Skeletal muscle tissue (tissue), 4 donors: ENCODE results near the gene KLHL6. TPM values are rescaled to one million over a fixed set of nuclear protein-coding genes. Genes with fewer than 3 reads are reported as not detected.

Experiments used
- H3K27ac ChIP-seq: one replicate; pipeline ENCODE4 v1.7.0; 2013; ENCODE audit warnings: mild to moderate bottlenecking, low read depth, low read length, inconsistent platforms
- H3K27me3 ChIP-seq, 3 donors: one replicate each; pipeline ENCODE4 v1.7.0; 2013; ENCODE audit warnings: low read length in 3 of 3; ENCODE audit not compliant: control insufficient read depth in 3 of 3, insufficient read depth in 3 of 3
- H3K36me3 ChIP-seq, 3 donors: one replicate each; pipeline ENCODE4 v1.7.0; 2013; ENCODE audit warnings: low read length in 3 of 3; ENCODE audit not compliant: control insufficient read depth in 3 of 3, insufficient read depth in 3 of 3
- H3K4me1 ChIP-seq, 3 donors: one replicate each; pipeline ENCODE4 v1.7.0; 2013; ENCODE audit warnings: low read length in 3 of 3, mild to moderate bottlenecking in 3 of 3; ENCODE audit not compliant: control insufficient read depth in 3 of 3, insufficient read depth in 3 of 3
- H3K4me3 ChIP-seq, 3 donors: one replicate each; pipeline ENCODE4 v1.7.0; 2013; ENCODE audit warnings: low read length in 3 of 3
- H3K9ac ChIP-seq, 3 donors: one replicate each; pipeline ENCODE4 v1.7.0; 2013; ENCODE audit warnings: low read length in 3 of 3, mild to moderate bottlenecking in 3 of 3, moderate library complexity in 2 of 3, low read depth in 1 of 3
- H3K9me3 ChIP-seq, 3 donors: one replicate each; pipeline ENCODE4 v1.7.0; 2013; ENCODE audit warnings: low read length in 3 of 3; ENCODE audit not compliant: control insufficient read depth in 3 of 3
- total RNA-seq: library from RNA; depleted of rRNA; stranded (reverse); fragments of >200 nt; gene quantifications from one replicate; pipeline ENCODE4 v1.2.3, GENCODE V29; 2014
- donor health status: Osteomylitis.

KLHL6 gene
- total RNA-seq = 1.0 TPM

- Histone ChIP-seq H3K4me1 (peaks cover 2 to 7% (median 5%) of the 10 kb centered on the region in 3 donors), H3K9me3 (no peaks in the 10 kb centered on the region), H3K9ac (peak within 1 kb of the TSS in 1 of 3 donors; percentile 25), H3K27ac (peak within 1 kb of the TSS; percentile 39), H3K27me3 (no peaks in the 10 kb centered on the region), H3K4me3 (peak within 1 kb of the TSS in 2 of 3 donors; percentile 8 to 34), H3K36me3 (no peaks in the 10 kb centered on the region)
Observed at GRCh38 chr3:183555541-183556081, at the start of gene KLHL6. TSS of gene KLHL6 (minus strand) at chr3:183555706. CDS start at chr3:183555653, 53 bp downstream.

- no peaks in the 10 kb centered on the region for H3K9me3 ChIP-seq
- no peak overlapping the region for H3K4me3 ChIP-seq
- no peaks in the 10 kb centered on the region for H3K27me3 ChIP-seq
- no peaks in the 10 kb centered on the region for H3K36me3 ChIP-seq
- no peak overlapping the region for H3K9ac ChIP-seq
- no peak overlapping the region for H3K27ac ChIP-seq
- H3K4me1 ChIP-seq = no peaks in the 10 kb centered on the region
Observed at GRCh38 chr3:183597959-183598358, 42.5 kb upstream of the KLHL6 start.

- no peaks in the 10 kb centered on the region for H3K9me3 ChIP-seq
- H3K27me3 ChIP-seq = no peaks in the 10 kb centered on the region
- H3K9ac ChIP-seq = no peak overlapping the region
- H3K4me3 ChIP-seq = no peak overlapping the region
- no peaks in the 10 kb centered on the region for H3K4me1 ChIP-seq
- H3K27ac ChIP-seq = no peak overlapping the region
- H3K36me3 ChIP-seq = no peaks in the 10 kb centered on the region
Observed at GRCh38 chr3:183594636-183595035, 39.1 kb upstream of the KLHL6 start.

- Histone ChIP-seq H3K9me3 (no peaks in the 10 kb centered on the region), H3K27me3 (no peaks in the 10 kb centered on the region), H3K4me1 (no peaks in the 10 kb centered on the region), H3K4me3 (no peak overlapping the region), H3K36me3 (no peaks in the 10 kb centered on the region), H3K9ac (no peak overlapping the region), H3K27ac (no peak overlapping the region)
Observed at GRCh38 chr3:183592821-183593220, 37.3 kb upstream of the KLHL6 start.

GRCh38 chr3:183591881-183592521 is 36.5 kb upstream of the KLHL6 start:
- Histone ChIP-seq H3K4me1 (no peaks in the 10 kb centered on the region), H3K4me3 (no peak overlapping the region), H3K27ac (no peak overlapping the region), H3K9me3 (no peaks in the 10 kb centered on the region), H3K9ac (no peak overlapping the region), H3K36me3 (no peaks in the 10 kb centered on the region), H3K27me3 (no peaks in the 10 kb centered on the region)

GRCh38 chr3:183590442-183590841 is 34.9 kb upstream of the KLHL6 start:
- Histone ChIP-seq H3K9ac (no peak overlapping the region), H3K4me1 (peaks cover 0 to 4% (median 2%) of the 10 kb centered on the region in 3 donors), H3K36me3 (no peaks in the 10 kb centered on the region), H3K27ac (no peak overlapping the region), H3K4me3 (no peak overlapping the region), H3K9me3 (no peaks in the 10 kb centered on the region), H3K27me3 (no peaks in the 10 kb centered on the region)

GRCh38 chr3:183587336-183587735 is 31.8 kb upstream of the KLHL6 start:
- Histone ChIP-seq H3K4me3 (no peak overlapping the region), H3K36me3 (no peaks in the 10 kb centered on the region), H3K27ac (no peak overlapping the region), H3K4me1 (peaks cover 27 to 31% (median 30%) of the 10 kb centered on the region in 3 donors), H3K9ac (no peak overlapping the region), H3K9me3 (no peaks in the 10 kb centered on the region), H3K27me3 (no peaks in the 10 kb centered on the region)

- peaks cover 32 to 33% (median 32%) of the 10 kb centered on the region in 3 donors for H3K4me1 ChIP-seq
- H3K36me3 ChIP-seq = no peaks in the 10 kb centered on the region
- no peak overlapping the region for H3K27ac ChIP-seq
- no peaks in the 10 kb centered on the region for H3K27me3 ChIP-seq
- no peaks in the 10 kb centered on the region for H3K9me3 ChIP-seq
- H3K9ac ChIP-seq = no peak overlapping the region
- no peak overlapping the region for H3K4me3 ChIP-seq
Observed at GRCh38 chr3:183586477-183586876, 31.0 kb upstream of the KLHL6 start.

GRCh38 chr3:183584914-183585280 is 29.4 kb upstream of the KLHL6 start:
- Histone ChIP-seq H3K27me3 (no peaks in the 10 kb centered on the region), H3K27ac (peak overlapping the region; percentile 64), H3K4me1 (peaks cover 41 to 45% (median 41%) of the 10 kb centered on the region in 3 donors), H3K4me3 (peak overlapping the region in 1 of 3 donors; percentile 16), H3K36me3 (no peaks in the 10 kb centered on the region), H3K9ac (peak overlapping the region in 2 of 3 donors; percentile 44 to 58), H3K9me3 (no peaks in the 10 kb centered on the region)

GRCh38 chr3:183584246-183584913 is 28.9 kb upstream of the KLHL6 start:
- Histone ChIP-seq H3K9me3 (no peaks in the 10 kb centered on the region), H3K27me3 (no peaks in the 10 kb centered on the region), H3K36me3 (no peaks in the 10 kb centered on the region), H3K4me3 (peak overlapping the region in 2 of 3 donors; percentile 16 to 37), H3K9ac (peak overlapping the region; percentile 24 to 63 (median 62)), H3K27ac (peak overlapping the region; percentile 64), H3K4me1 (peaks cover 41 to 46% (median 44%) of the 10 kb centered on the region in 3 donors)
